Measurements from ENCODE around the gene BPIFA2. TPM values are rescaled to one million over a fixed set of nuclear protein-coding genes. Genes with fewer than 3 reads are reported as not detected.

The BPIFA2 gene
- not detected in 5 replicates for total RNA-seq (2022; extraction: Qiagen RNA extraction; ENCODE audit: low read depth)

GRCh38 chr20:33167859-33168258 lies at the start of gene BPIFA2:
BPIFA2 (plus strand) TSS chr20:33168159; CDS start chr20:33169146, 987 bp downstream.

GRCh38 chr20:33217052-33217451 lies 49.1 kb downstream of the BPIFA2 start, which contains the start of gene BPIFA3:
BPIFA3 (plus strand) TSS chr20:33217352; CDS start chr20:33217537, 185 bp downstream.

Other genes starting within 250 kb of the BPIFA2 start
- gene SUN5, start 163.7 kb upstream of the BPIFA2 start, total RNA-seq (2022; extraction: Qiagen RNA extraction; ENCODE audit: low read depth) = not detected in 5 replicates
- gene BPIFB2, start 160.5 kb upstream of the BPIFA2 start, total RNA-seq (2022; extraction: Qiagen RNA extraction; ENCODE audit: low read depth) = not detected in 5 replicates
- gene BPIFB6, start 136.5 kb upstream of the BPIFA2 start, total RNA-seq (2022; extraction: Qiagen RNA extraction; ENCODE audit: low read depth) = not detected in 5 replicates
- gene BPIFB3, start 114.3 kb upstream of the BPIFA2 start, total RNA-seq (2022; extraction: Qiagen RNA extraction; ENCODE audit: low read depth) = not detected in 5 replicates
- gene BPIFB4, start 88.5 kb upstream of the BPIFA2 start, total RNA-seq (2022; extraction: Qiagen RNA extraction; ENCODE audit: low read depth) = not detected in 5 replicates
- not detected in 5 replicates for gene BPIFA3, start 49.2 kb downstream of the BPIFA2 start, total RNA-seq (2022; extraction: Qiagen RNA extraction; ENCODE audit: low read depth)
- gene BPIFA1, start 67.8 kb downstream of the BPIFA2 start, total RNA-seq (2022; extraction: Qiagen RNA extraction; ENCODE audit: low read depth) = not detected in 5 replicates
- 0.12 to 0.14 TPM in 2 of 5 replicates, not detected in the others for gene BPIFB1, start 115.1 kb downstream of the BPIFA2 start, total RNA-seq (2022; extraction: Qiagen RNA extraction; ENCODE audit: low read depth)
- gene CDK5RAP1, start 233.4 kb downstream of the BPIFA2 start, total RNA-seq (2022; extraction: Qiagen RNA extraction; ENCODE audit: low read depth) = 32.3 to 36.5 TPM (median 34.6 TPM) in 5 replicates

Measured in A549 treated with DMSO at 1 μM for 4 hours (cell line).